Esophagus muscularis mucosa (tissue), 3 donors: ENCODE results near the gene ST3GAL2.

Experiments used
- CTCF ChIP-seq, 3 experiments: fragments of 200-600 bp in 2 of 3; fragments of 450-650 bp in 1 of 3; sonication (generic) in 2 of 3; IDR thresholded peaks; one replicate each; pipeline ENCODE4 v1.5.1; 2017 to 2019; ENCODE audit warnings: antibody characterized with exemption in 3 of 3, mild to moderate bottlenecking in 2 of 3, moderate library complexity in 1 of 3
- POLR2A ChIP-seq: fragments of 450-650 bp; IDR thresholded peaks from one replicate; pipeline ENCODE4 v1.6.1; 2017; ENCODE audit warnings: antibody characterized with exemption, moderate library complexity, mild to moderate bottlenecking, low read depth
- POLR2AphosphoS5 ChIP-seq, 2 donors: sonication (generic); formaldehyde crosslinking; IDR thresholded peaks; one replicate each; pipeline ENCODE4 v1.6.1; 2017; ENCODE audit warnings: antibody characterized with exemption in 2 of 2

- TF ChIP-seq CTCF (IDR thresholded peaks at IDR 0.05) (no peak), POLR2A (no peak), POLR2AphosphoS5 (IDR thresholded peaks at IDR 0.05) (no peak)
These were observed 35.6 kb upstream of the ST3GAL2 start for GRCh38 chr16:70474320-70475053.
